ENCODE data around the gene PHYH.

PHYH gene

GRCh38 chr10:13308096-13308495, 8.2 kb upstream of the PHYH start:
- DNase-seq = no peak
- Histone ChIP-seq H3K27me3 (replicated peaks) (no peaks in the 10 kb centered on the region), H3K4me3 (ENCODE audit: low read depth, low read length) (no peak overlapping the region), H3K27ac (no peak overlapping the region), H3K36me3 (replicated peaks) (no peaks in the 10 kb centered on the region)
- TF ChIP-seq, protein P1, sequence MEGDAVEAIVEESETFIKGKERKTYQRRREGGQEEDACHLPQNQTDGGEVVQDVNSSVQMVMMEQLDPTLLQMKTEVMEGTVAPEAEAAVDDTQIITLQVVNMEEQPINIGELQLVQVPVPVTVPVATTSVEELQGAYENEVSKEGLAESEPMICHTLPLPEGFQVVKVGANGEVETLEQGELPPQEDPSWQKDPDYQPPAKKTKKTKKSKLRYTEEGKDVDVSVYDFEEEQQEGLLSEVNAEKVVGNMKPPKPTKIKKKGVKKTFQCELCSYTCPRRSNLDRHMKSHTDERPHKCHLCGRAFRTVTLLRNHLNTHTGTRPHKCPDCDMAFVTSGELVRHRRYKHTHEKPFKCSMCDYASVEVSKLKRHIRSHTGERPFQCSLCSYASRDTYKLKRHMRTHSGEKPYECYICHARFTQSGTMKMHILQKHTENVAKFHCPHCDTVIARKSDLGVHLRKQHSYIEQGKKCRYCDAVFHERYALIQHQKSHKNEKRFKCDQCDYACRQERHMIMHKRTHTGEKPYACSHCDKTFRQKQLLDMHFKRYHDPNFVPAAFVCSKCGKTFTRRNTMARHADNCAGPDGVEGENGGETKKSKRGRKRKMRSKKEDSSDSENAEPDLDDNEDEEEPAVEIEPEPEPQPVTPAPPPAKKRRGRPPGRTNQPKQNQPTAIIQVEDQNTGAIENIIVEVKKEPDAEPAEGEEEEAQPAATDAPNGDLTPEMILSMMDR (IDR thresholded peaks at IDR 0.05; ENCODE audit: low read depth, low read length, missing control alignments) = no peak
- in situ Hi-C loops (cut with HindIII; ENCODE audit: low pct_ligation_motif_present, low sequenced_read_pairs) = no loop called here

DNA sequence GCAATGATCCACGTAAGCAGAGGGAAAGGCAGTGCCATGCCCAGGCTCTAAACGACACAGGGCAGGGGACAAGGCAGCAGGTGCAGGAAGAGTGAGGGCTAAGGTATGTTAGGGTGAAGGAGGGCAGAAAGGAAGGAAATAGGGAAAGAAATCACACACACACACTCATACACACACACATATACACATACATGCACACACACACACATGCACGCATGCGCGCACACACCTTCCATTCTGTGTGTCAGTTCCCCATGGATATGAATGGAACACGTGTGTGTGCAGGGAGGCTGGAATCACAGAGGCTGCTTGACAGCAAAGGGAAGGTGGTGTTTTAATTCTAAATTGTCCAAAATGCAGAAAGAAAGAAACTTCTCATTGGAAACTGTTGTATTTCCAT, 6.2 kb upstream of the PHYH start:
- H3K27ac ChIP-seq = no peak overlapping the region
- H3K36me3 ChIP-seq (replicated peaks) = no peaks in the 10 kb centered on the region
- TF ChIP-seq, protein P1 (IDR thresholded peaks at IDR 0.05; ENCODE audit: low read depth, low read length, missing control alignments) = no peak
- H3K27me3 ChIP-seq (replicated peaks) = no peaks in the 10 kb centered on the region
- in situ Hi-C loops (cut with HindIII; ENCODE audit: low pct_ligation_motif_present, low sequenced_read_pairs) = no loop called here
- no peak for DNase-seq
- H3K4me3 ChIP-seq (ENCODE audit: low read depth, low read length) = no peak overlapping the region

- H3K36me3 ChIP-seq (replicated peaks) = no peaks in the 10 kb centered on the region
- H3K27ac ChIP-seq = no peak overlapping the region
- no peaks in the 10 kb centered on the region for H3K27me3 ChIP-seq (replicated peaks)
- in situ Hi-C loops (cut with HindIII; ENCODE audit: low pct_ligation_motif_present, low sequenced_read_pairs) = no loop called here
- TF ChIP-seq, protein P1 (IDR thresholded peaks at IDR 0.05; ENCODE audit: low read depth, low read length, missing control alignments) = no peak
- H3K4me3 ChIP-seq (ENCODE audit: low read depth, low read length) = no peak overlapping the region
- DNase-seq = no peak
These were observed 3.1 kb upstream of the PHYH start for GRCh38 chr10:13302821-13303555.

GRCh38 chr10:13298748-13299436, 972 bp downstream of the PHYH start:
- Histone ChIP-seq H3K27ac (no peak overlapping the region), H3K4me3 (ENCODE audit: low read depth, low read length) (peak overlapping the region; percentile 65), H3K27me3 (replicated peaks) (no peaks in the 10 kb centered on the region), H3K36me3 (replicated peaks) (no peaks in the 10 kb centered on the region)
- in situ Hi-C loops (cut with HindIII; ENCODE audit: low pct_ligation_motif_present, low sequenced_read_pairs) = no loop called here
- no peak for DNase-seq
- TF ChIP-seq, protein P1 (IDR thresholded peaks at IDR 0.05; ENCODE audit: low read depth, low read length, missing control alignments) = no peak

DNA sequence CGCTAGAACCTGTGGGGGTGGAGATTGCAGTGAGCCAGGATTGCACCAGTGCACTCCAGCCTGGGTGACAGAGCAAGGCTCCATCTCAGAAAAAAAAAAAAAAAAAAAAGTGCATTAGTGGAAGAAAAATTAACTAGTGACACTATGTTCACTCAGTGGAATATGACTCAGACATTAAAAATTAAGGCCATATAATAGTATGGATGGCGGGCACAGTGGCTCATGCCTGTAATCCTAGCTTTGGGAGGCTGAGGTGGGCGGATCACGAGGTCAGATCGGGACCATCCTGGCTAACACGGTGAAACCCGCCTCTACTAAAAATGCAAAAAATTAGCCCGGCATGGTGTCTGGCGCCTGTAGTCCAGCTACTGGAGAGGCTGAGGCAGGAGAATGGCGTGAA, 3.4 kb downstream of the PHYH start:
- TF ChIP-seq, protein P1 (IDR thresholded peaks at IDR 0.05; ENCODE audit: low read depth, low read length, missing control alignments) = no peak
- H3K27ac ChIP-seq = no peak overlapping the region
- in situ Hi-C loops (cut with HindIII; ENCODE audit: low pct_ligation_motif_present, low sequenced_read_pairs) = no loop called here
- H3K27me3 ChIP-seq (replicated peaks) = no peaks in the 10 kb centered on the region
- no peak overlapping the region for H3K4me3 ChIP-seq (ENCODE audit: low read depth, low read length)
- no peak for DNase-seq
- H3K36me3 ChIP-seq (replicated peaks) = no peaks in the 10 kb centered on the region

Measured in brain microvascular endothelial cell (primary cell).